AG04450 (cell line): ENCODE results near the gene MYH10. TPM values are rescaled to one million over a fixed set of nuclear protein-coding genes. Genes with fewer than 3 reads are reported as not detected.

Source experiments
- CTCF ChIA-PET: fragments of 300-600, 350-600 bp; formaldehyde crosslinking; extraction: SDS; loops from one replicate; lab custom pipeline; 2022; ENCODE audit warnings: antibody characterized with exemption, inconsistent platforms; lab: Charles Lee
- POLR2A ChIA-PET: fragments of 350-600 bp; formaldehyde crosslinking; extraction: SDS; loops from one replicate; lab custom pipeline; 2021; ENCODE audit warnings: antibody characterized with exemption, inconsistent platforms; lab: Yijun Ruan, JAX
- DNase-seq: peaks from one replicate; pipeline ENCODE4 v3.0.0-alpha.2; 2011; ENCODE audit warnings: low read depth, low spot score
- H3K27ac ChIP-seq: one replicate; pipeline ENCODE4 v1.5.1; 2012; ENCODE audit warnings: low read depth, low read length, control low read depth
- H3K27me3 ChIP-seq: one replicate; pipeline ENCODE4 v1.6.0; 2012; ENCODE audit warnings: low read length; ENCODE audit not compliant: control insufficient read depth, insufficient read depth
- H3K4me3 ChIP-seq: 2 replicates; pipeline ENCODE4 v1.5.1; 2011; ENCODE audit warnings: mild to moderate bottlenecking, low read depth, low read length, control low read depth
- H3K9me3 ChIP-seq: 2 replicates; pipeline ENCODE4 v1.5.1; 2012; ENCODE audit warnings: low read length; ENCODE audit not compliant: control insufficient read depth, insufficient read depth
- CTCF ChIP-seq: IDR thresholded peaks from 2 replicates; pipeline ENCODE4 v1.5.1; 2011; ENCODE audit warnings: low read depth, low read length, control low read depth, inconsistent platforms
- polyA plus RNA-seq: library from polyadenylated mRNA; depleted of rRNA; stranded (reverse); fragments of >200 nt; gene quantifications from 2 replicates; pipeline ENCODE4 v1.2.3, GENCODE V29; 2011

The MYH10 gene
- polyA plus RNA-seq, 1 experiment = 103 TPM

GRCh38 chr17:8643855-8644506 is 13.5 kb upstream of the MYH10 start:
- ChIA-PET POLR2A (no interaction called here), CTCF (interaction anchor here (0.9 kb wide), 1 partner anchor 103 kb away, joined by 4 read pairs; no protein-coding TSS in a partner anchor)
- Histone ChIP-seq H3K27me3 (peaks cover 20% of the 10 kb centered on the region), H3K9me3 (no peaks in the 10 kb centered on the region), H3K27ac (peak overlapping the region; percentile 21), H3K4me3 (no peak overlapping the region)
- TF ChIP-seq CTCF = no peak
- DNase-seq = no peak

DNA sequence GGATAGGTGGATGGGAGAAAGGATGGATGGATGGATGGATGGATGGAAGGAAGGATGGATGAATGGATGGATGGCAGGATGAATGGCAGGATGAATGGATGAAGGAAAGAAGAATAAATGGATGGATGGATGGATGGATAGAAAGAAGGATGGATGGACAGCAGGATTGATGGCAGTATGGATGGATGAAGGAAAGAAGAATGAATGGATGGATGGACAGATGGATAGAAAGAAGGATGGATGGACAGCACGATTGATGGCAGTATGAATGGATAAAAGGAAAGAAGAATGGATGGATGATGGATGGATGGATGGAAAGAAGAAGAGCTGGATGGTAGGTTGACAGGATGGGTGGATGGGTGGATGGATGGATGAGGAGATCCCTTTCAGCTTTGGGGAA is 9.2 kb upstream of the MYH10 start:
- peaks cover 25% of the 10 kb centered on the region for H3K27me3 ChIP-seq
- no peak for DNase-seq
- no peak overlapping the region for H3K4me3 ChIP-seq
- TF ChIP-seq CTCF = no peak
- POLR2A ChIA-PET = no interaction called here
- H3K9me3 ChIP-seq = no peaks in the 10 kb centered on the region
- CTCF ChIA-PET = no interaction called here
- no peak overlapping the region for H3K27ac ChIP-seq

GRCh38 chr17:8632061-8632460 is 1.5 kb upstream of the MYH10 start:
- no peak overlapping the region for H3K4me3 ChIP-seq
- TF ChIP-seq CTCF = no peak
- CTCF ChIA-PET = interaction anchor here (0.7 kb wide), 1 partner anchor 222 kb away, joined by 3 read pairs; no protein-coding TSS in a partner anchor

GRCh38 chr17:8631554-8631877 is 991 bp upstream of the MYH10 start:
- no peaks in the 10 kb centered on the region for H3K27me3 ChIP-seq
- no peaks in the 10 kb centered on the region; the same call in 1 of the 2 replicates for H3K9me3 ChIP-seq
- POLR2A ChIA-PET = interaction anchor here (0.7 to 2.4 kb wide), 3 partner anchors 29 to 66 kb away, joined by 3 to 28 read pairs (median 3); no protein-coding TSS in a partner anchor
- DNase-seq = no peak
- no peak overlapping the region for H3K27ac ChIP-seq
- H3K4me3 ChIP-seq = peak overlapping the region; percentile 72
- CTCF ChIA-PET = interaction anchor here (1.0 kb wide), 1 partner anchor 221 kb away, joined by 3 read pairs; no protein-coding TSS in a partner anchor
- TF ChIP-seq CTCF = no peak

More at GRCh38 chr17:8632061-8632460, 1.5 kb upstream of the MYH10 start:
- DNase-seq = no peak
- POLR2A ChIA-PET = no interaction called here
- H3K27ac ChIP-seq = no peak overlapping the region
- no peaks in the 10 kb centered on the region for H3K27me3 ChIP-seq
- H3K9me3 ChIP-seq = no peaks in the 10 kb centered on the region; the same call in 1 of the 2 replicates

GRCh38 chr17:8630802-8631553 is 453 bp upstream of the MYH10 start:
- Histone ChIP-seq H3K27me3 (no peaks in the 10 kb centered on the region), H3K4me3 (peak overlapping the region; percentile 92), H3K27ac (peak overlapping the region; percentile 21), H3K9me3 (no peaks in the 10 kb centered on the region; the same call in 1 of the 2 replicates)
- POLR2A ChIA-PET = interaction anchor here (0.6 to 2.4 kb wide), 7 partner anchors 17 to 254 kb away, joined by 3 to 28 read pairs (median 3); no protein-coding TSS in a partner anchor
- DNase-seq = peak; percentile 100
- CTCF ChIA-PET = interaction anchor here (0.6 to 1.4 kb wide), 8 partner anchors 8 to 265 kb away, joined by 3 to 8 read pairs (median 3); no protein-coding TSS in a partner anchor
- TF ChIP-seq CTCF = peak; percentile 9; the same call in 1 of the 2 replicates
